Right lobe of liver (tissue), 6 donors: Measurements from ENCODE around the gene SPATA19. TPM values are rescaled to one million over a fixed set of nuclear protein-coding genes. Genes with fewer than 3 reads are reported as not detected.

Source experiments
- ATAC-seq, 4 donors: fragments of 200-7000 bp; cut with Tn5 transposase; one replicate each; pipeline ENCODE4 v1.9.1; 2020; ENCODE audit warnings: mild to moderate bottlenecking in 4 of 4, moderate library complexity in 4 of 4
- DNase-seq, 3 donors: peaks; one replicate each; pipeline ENCODE4 v3.0.0-alpha.2; 2020
- H3K27ac ChIP-seq, 3 donors: fragments of 200-600 bp; one replicate each; pipeline ENCODE4 v1.8.0; 2022
- H3K27me3 ChIP-seq, 2 donors: fragments of 200-600 bp; one replicate each; pipeline ENCODE4 v1.8.0; 2022
- H3K36me3 ChIP-seq, 4 donors: fragments of 200-600 bp; sonication (generic) in 1 of 4; one replicate each; pipeline versions ENCODE4 v1.5.1 to v1.8.0; 2017 to 2022; ENCODE audit warnings: control low read depth in 1 of 4
- H3K4me1 ChIP-seq, 4 donors: fragments of 200-600 bp; sonication (generic) in 1 of 4; one replicate each; pipeline versions ENCODE4 v1.5.1 to v1.8.0; 2017 to 2022; ENCODE audit warnings: control low read depth in 1 of 4
- H3K4me3 ChIP-seq, 3 donors: fragments of 200-600 bp; one replicate each; pipeline ENCODE4 v1.8.0; 2022
- H3K9me3 ChIP-seq, 4 donors: fragments of 200-600 bp; sonication (generic) in 1 of 4; one replicate each; pipeline versions ENCODE4 v1.5.1 to v1.8.0; 2017 to 2022; ENCODE audit warnings: control low read depth in 1 of 4
- POLR2A ChIP-seq: fragments of 450-650 bp; IDR thresholded peaks from one replicate; pipeline ENCODE4 v1.6.1; 2017; ENCODE audit warnings: antibody characterized with exemption, mild to moderate bottlenecking
- WGBS: methylation state at CpG from one replicate; pipeline ENCODE4 v1.1.6; 2018; ENCODE audit warnings: low coverage, low lambda C conversion rate; ENCODE audit not compliant: insufficient coverage; ENCODE audit errors: missing lambda C conversion rate; 5-methylcytosine and 5-hydroxymethylcytosine counted together
- intact Hi-C, 2 donors: fragments of 100-400 bp; cut with DNase I; formaldehyde crosslinking; loops; one replicate each; pipeline versions ENCODE4 v1.11.2 to v1.14.1; 2022
- total RNA-seq, 6 experiments: library from RNA; depleted of rRNA in 2 of 6; stranded (reverse); fragments of >200 nt in 2 of 6; fragmentation: NEBNext Ultra II Directional in 3 of 6; extraction: Animal tissue kit (Norgen Biotek cat#: 25700) in 3 of 6; gene quantifications; one replicate each; pipeline versions ENCODE4 v1.1.0 to v1.2.4, GENCODE V29; 2016 to 2023
- TF ChIP-seq, protein P1 (sequence below), 4 donors: fragments of 200-600 bp in 3 of 4; fragments of 450-650 bp in 1 of 4; IDR thresholded peaks; one replicate each; pipeline versions ENCODE4 v1.5.1 to v1.8.0; 2016 to 2022; ENCODE audit warnings: antibody characterized with exemption in 4 of 4, mild to moderate bottlenecking in 2 of 4
- donor health status: DM: no; HTN: yes; CAD: no.
- donor health status: DM: no; HTN: no; CAD: no.
- donor health status: DM: no; HTN: no; CAD: no.
- donor health status: DM: no; HTN: yes; CAD: no.
- donor health status: DM: no; HTN: yes; CAD: no.

Gene SPATA19
- total RNA-seq, 6 experiments from 2014 or later: not detected

DNA sequence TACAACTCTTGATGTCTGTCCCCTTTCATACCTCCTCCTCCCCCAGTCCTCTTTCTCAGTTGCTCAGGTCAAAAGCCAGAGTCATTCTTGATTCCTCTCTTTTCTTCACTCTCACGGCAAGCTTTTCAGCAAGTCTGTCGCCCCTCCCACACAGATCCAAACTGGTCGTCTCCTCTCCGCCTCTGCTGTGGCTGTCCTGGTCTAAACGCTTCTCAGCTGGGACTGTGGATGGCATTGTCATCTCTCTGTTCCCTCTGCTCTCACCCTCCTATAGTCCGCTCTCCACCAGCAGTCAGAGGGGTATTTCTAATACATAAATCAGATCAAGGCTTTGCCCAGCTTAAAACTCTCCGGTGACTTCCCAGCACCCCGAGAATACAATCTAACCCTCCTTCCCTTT is 46.8 kb upstream of the SPATA19 start:
- intact Hi-C loops: no loop called here
- Histone ChIP-seq H3K36me3 (no peaks in the 10 kb centered on the region), H3K4me3 (no peak overlapping the region), H3K27me3 (no peaks in the 10 kb centered on the region), H3K4me1 (no peaks in the 10 kb centered on the region), H3K27ac (no peak overlapping the region), H3K9me3 (no peaks in the 10 kb centered on the region)
- ATAC-seq (no peak), DNase-seq (no peak)
- WGBS: 50% methylated on average over 8 of the region's 8 CpGs
- TF ChIP-seq, protein P1, sequence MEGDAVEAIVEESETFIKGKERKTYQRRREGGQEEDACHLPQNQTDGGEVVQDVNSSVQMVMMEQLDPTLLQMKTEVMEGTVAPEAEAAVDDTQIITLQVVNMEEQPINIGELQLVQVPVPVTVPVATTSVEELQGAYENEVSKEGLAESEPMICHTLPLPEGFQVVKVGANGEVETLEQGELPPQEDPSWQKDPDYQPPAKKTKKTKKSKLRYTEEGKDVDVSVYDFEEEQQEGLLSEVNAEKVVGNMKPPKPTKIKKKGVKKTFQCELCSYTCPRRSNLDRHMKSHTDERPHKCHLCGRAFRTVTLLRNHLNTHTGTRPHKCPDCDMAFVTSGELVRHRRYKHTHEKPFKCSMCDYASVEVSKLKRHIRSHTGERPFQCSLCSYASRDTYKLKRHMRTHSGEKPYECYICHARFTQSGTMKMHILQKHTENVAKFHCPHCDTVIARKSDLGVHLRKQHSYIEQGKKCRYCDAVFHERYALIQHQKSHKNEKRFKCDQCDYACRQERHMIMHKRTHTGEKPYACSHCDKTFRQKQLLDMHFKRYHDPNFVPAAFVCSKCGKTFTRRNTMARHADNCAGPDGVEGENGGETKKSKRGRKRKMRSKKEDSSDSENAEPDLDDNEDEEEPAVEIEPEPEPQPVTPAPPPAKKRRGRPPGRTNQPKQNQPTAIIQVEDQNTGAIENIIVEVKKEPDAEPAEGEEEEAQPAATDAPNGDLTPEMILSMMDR (IDR thresholded peaks at IDR 0.05): no peak
- TF ChIP-seq POLR2A: no peak

- H3K4me3 ChIP-seq: no peak overlapping the region
- no peak for ATAC-seq
- no peaks in the 10 kb centered on the region for H3K27me3 ChIP-seq
- 40% methylated on average over 3 of the region's 3 CpGs for WGBS
- no peak for DNase-seq
- no peaks in the 10 kb centered on the region for H3K36me3 ChIP-seq
- TF ChIP-seq, protein P1 (IDR thresholded peaks at IDR 0.05): no peak
- H3K4me1 ChIP-seq: no peaks in the 10 kb centered on the region
- intact Hi-C loops: no loop called here
- H3K27ac ChIP-seq: no peak overlapping the region
- no peaks in the 10 kb centered on the region for H3K9me3 ChIP-seq
Observed at GRCh38 chr11:133889893-133890292, 44.6 kb upstream of the SPATA19 start.

- DNase-seq (no peak), ATAC-seq (no peak)
- Histone ChIP-seq H3K36me3 (no peaks in the 10 kb centered on the region), H3K4me3 (no peak overlapping the region), H3K9me3 (no peaks in the 10 kb centered on the region), H3K27ac (no peak overlapping the region), H3K27me3 (no peaks in the 10 kb centered on the region), H3K4me1 (no peaks in the 10 kb centered on the region)
- TF ChIP-seq, protein P1 (IDR thresholded peaks at IDR 0.05): no peak
- TF ChIP-seq POLR2A: no peak
- 54% methylated on average over 3 of the region's 5 CpGs for WGBS
- intact Hi-C loops: no loop called here
Observed at GRCh38 chr11:133889188-133889587, 43.9 kb upstream of the SPATA19 start.

DNA sequence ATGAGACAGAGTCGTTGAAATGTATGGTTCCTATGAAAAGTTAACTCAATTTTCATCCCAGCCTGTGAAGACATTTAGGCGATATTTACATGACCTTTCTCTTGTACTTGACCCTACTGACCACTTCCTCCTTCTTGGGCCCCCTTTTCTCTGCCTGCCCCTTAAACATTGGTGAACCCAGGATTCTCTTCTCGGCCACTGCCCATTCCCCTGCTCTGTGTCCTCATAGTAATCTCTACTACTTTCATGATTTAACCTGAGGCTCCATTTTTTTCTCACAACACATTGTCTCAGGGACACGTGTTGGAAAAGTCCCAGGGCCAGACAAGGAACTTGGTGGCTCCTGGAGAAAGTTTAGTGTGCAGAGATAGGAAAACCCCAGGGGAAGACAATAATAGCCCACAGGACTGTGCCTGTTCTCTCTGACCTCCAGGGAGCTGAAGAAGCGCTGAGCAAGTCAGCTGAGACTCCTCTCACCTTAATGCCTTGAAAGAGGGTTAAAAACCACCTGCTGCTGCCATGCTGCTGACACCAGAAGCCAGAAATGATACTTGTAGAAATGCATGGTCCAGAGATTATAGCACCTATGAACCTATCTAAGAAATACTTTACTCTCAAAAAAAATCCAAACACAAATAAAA is 42.5 kb upstream of the SPATA19 start:
- H3K4me1 ChIP-seq: no peaks in the 10 kb centered on the region
- H3K4me3 ChIP-seq: no peak overlapping the region
- intact Hi-C loops: no loop called here
- 50% methylated on average over 5 of the region's 5 CpGs for WGBS
- no peak for ATAC-seq
- no peak for DNase-seq
- TF ChIP-seq POLR2A: no peak
- TF ChIP-seq, protein P1 (IDR thresholded peaks at IDR 0.05): no peak
- no peaks in the 10 kb centered on the region for H3K36me3 ChIP-seq
- H3K9me3 ChIP-seq: no peaks in the 10 kb centered on the region
- H3K27ac ChIP-seq: no peak overlapping the region
- H3K27me3 ChIP-seq: no peaks in the 10 kb centered on the region

DNA sequence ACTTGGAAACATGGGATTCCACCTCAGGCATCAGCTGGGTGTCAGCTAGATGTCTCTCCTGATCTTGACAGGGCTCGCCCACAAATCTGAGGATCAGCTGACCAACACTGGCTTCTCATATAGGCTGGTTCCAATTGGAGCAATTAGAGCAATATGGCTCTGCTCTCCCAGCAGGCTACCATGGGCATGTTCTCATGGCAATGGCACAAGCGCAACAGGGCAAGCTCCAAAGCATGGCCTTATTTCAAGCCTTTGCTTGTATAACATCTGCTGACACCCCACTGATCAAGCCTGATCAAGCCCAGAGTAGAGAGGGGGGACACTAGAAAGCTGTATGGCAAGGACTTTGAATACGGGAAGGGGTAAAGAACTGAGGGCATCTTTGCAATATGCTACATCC is 40.7 kb upstream of the SPATA19 start:
- intact Hi-C loops: no loop called here
- H3K4me3 ChIP-seq: no peak overlapping the region
- H3K36me3 ChIP-seq: no peaks in the 10 kb centered on the region
- no peak for DNase-seq
- no peak for ATAC-seq
- H3K27ac ChIP-seq: no peak overlapping the region
- no peak for TF ChIP-seq POLR2A
- TF ChIP-seq, protein P1 (IDR thresholded peaks at IDR 0.05): no peak
- no peaks in the 10 kb centered on the region for H3K9me3 ChIP-seq
- 34% methylated on average over 3 of the region's 3 CpGs for WGBS
- no peaks in the 10 kb centered on the region for H3K27me3 ChIP-seq
- H3K4me1 ChIP-seq: no peaks in the 10 kb centered on the region
